ENCODE data around the gene SIRT3.

DNA sequence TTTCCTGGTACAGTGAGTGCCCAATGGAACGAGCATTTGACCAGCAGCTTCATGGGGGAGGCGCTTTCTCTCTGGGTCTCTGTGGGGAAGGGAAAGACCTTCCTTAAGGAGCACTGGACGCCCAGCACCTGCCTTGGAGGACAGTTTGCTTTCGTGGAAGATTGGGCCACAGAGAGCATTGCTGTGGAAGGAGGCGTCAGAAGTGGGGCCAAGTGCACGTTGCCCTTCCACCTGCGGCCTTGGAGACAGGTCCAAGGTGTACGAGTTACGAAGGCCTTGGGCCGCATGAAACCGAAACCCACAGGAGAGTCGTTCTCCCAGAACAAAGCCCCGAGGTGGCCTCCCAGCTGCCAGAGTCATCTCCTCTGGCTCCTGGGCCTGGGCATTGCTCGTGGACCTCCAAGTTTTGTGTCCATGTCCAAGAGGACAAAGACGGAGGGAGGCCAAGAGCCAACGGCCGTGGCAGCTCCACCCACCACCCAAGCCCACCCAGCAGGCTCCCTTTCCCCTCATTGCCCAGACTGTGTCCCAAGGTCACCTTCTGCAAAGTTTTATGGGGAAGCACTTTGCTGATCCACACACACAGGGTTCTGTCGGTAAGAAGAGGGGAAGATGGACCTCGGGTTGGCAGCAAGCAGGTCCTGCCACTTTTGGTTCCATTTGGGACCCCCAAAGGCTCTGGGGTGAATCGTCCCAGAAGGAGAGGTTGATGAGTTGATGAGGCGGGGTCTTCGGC lies 36.2 kb upstream of the SIRT3 start:
- TF ChIP-seq POLR2AphosphoS5 (IDR thresholded peaks at IDR 0.05; ENCODE audit: borderline replicate concordance, low read depth, low read length) (no peak), EZH2 (IDR thresholded peaks at IDR 0.05) (no peak)

Measured in SK-N-MC (cell line).